Measurements from ENCODE around the gene CRTC3.

Gene CRTC3

GRCh38 chr15:90552929-90553211, 23.1 kb downstream of the CRTC3 start:
- no peak overlapping the region for H3K4ac ChIP-seq (ENCODE audit: low read length)
- H3K36me3 ChIP-seq (replicated peaks in 1 of 2; ENCODE audit: control insufficient read depth in 2 of 2, insufficient read depth in 2 of 2, low read length in 2 of 2) = peaks cover 0 to 5% of the 10 kb centered on the region in 2 donors
- H3K23ac ChIP-seq (ENCODE audit: low read depth, low read length, poor library complexity) = no peak overlapping the region
- H2AK5ac ChIP-seq (ENCODE audit: low read depth, low read length) = no peak overlapping the region
- H3K14ac ChIP-seq (ENCODE audit: low read length) = no peak overlapping the region
- peaks cover 0 to 2% of the 10 kb centered on the region in 2 donors for H3K9me3 ChIP-seq (replicated peaks in 1 of 2; ENCODE audit: control insufficient read depth in 2 of 2, insufficient read depth in 1 of 2, low read depth in 1 of 2, low read length in 2 of 2)
- no peak overlapping the region for H3K18ac ChIP-seq (ENCODE audit: low read length)
- no peak overlapping the region for H3K9ac ChIP-seq (ENCODE audit: low read depth, low read length, poor library complexity)
- no peak overlapping the region for H3K27ac ChIP-seq (replicated peaks; ENCODE audit: low read length)
- no CpG with 5 or more reads among the region's 1 CpG for WGBS, 2 donors (ENCODE audit: extremely low coverage in 2 of 2, insufficient read length in 2 of 2, insufficient replicate concordance in 1 of 2)
- H2BK12ac ChIP-seq (ENCODE audit: low read length) = no peak overlapping the region
- H3K4me1 ChIP-seq (ENCODE audit: control insufficient read depth in 2 of 2, insufficient read depth in 1 of 2, low read depth in 1 of 2, low read length in 2 of 2) = peaks cover 3 to 8% of the 10 kb centered on the region in 2 donors
- H3K27me3 ChIP-seq (ENCODE audit: control insufficient read depth in 3 of 3, insufficient read depth in 3 of 3, low read depth in 1 of 3, low read length in 3 of 3) = no peaks in the 10 kb centered on the region
- no peak overlapping the region for H3K4me2 ChIP-seq (ENCODE audit: insufficient read depth, low read length, poor library complexity, severe bottlenecking)
- H3K4me3 ChIP-seq (ENCODE audit: low read length in 2 of 2) = no peak overlapping the region
- no peak overlapping the region for H2BK15ac ChIP-seq (ENCODE audit: low read length)
- H2BK120ac ChIP-seq (ENCODE audit: low read depth, low read length) = no peak overlapping the region
- no peak for DNase-seq (ENCODE audit: low spot score)
- no peak overlapping the region for H4K91ac ChIP-seq (ENCODE audit: low read depth, low read length, poor library complexity)
- H3K79me1 ChIP-seq (ENCODE audit: low read depth, low read length) = no peaks in the 10 kb centered on the region
- H2BK5ac ChIP-seq (ENCODE audit: low read length) = no peak overlapping the region
- H2AFZ ChIP-seq (ENCODE audit: low read length) = no peak overlapping the region
- no peak overlapping the region for H4K8ac ChIP-seq (ENCODE audit: low read depth, low read length)

DNA sequence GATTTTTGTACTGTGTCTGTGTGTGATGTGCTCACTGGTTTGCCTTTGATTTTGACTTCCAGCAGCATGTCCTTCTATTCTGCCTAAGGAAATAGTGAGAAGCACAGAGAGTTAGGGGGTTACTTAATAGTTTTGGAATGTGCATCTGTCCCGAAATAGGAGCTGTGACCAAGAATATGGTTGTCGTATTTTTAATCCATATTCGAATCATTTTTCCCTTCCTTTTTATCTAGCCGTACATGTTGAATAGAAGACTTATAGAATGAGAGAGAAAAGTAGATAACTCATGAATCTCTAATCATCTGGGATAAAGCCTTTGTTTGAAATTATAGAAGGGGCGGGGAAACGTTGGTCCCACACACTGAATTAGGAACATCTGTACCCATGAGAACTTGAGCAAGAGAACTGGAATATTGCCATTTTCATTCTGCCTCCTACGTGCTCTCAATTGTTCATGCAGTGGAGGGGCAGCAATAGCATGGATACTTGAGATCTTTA, 23.6 kb downstream of the CRTC3 start:
- Histone ChIP-seq H3K36me3 (replicated peaks in 1 of 2; ENCODE audit: control insufficient read depth in 2 of 2, insufficient read depth in 2 of 2, low read length in 2 of 2) (peaks cover 0 to 5% of the 10 kb centered on the region in 2 donors), H2AK5ac (ENCODE audit: low read depth, low read length) (no peak overlapping the region), H4K91ac (ENCODE audit: low read depth, low read length, poor library complexity) (no peak overlapping the region), H3K14ac (ENCODE audit: low read length) (no peak overlapping the region), H3K23ac (ENCODE audit: low read depth, low read length, poor library complexity) (no peak overlapping the region), H2AFZ (ENCODE audit: low read length) (no peak overlapping the region), H3K9me3 (replicated peaks in 1 of 2; ENCODE audit: control insufficient read depth in 2 of 2, insufficient read depth in 1 of 2, low read depth in 1 of 2, low read length in 2 of 2) (peaks cover 0 to 2% of the 10 kb centered on the region in 2 donors), H3K18ac (ENCODE audit: low read length) (no peak overlapping the region), H2BK12ac (ENCODE audit: low read length) (no peak overlapping the region), H3K9ac (ENCODE audit: low read depth, low read length, poor library complexity) (no peak overlapping the region), H2BK120ac (ENCODE audit: low read depth, low read length) (no peak overlapping the region), H3K4ac (ENCODE audit: low read length) (no peak overlapping the region), H2BK5ac (ENCODE audit: low read length) (no peak overlapping the region), H3K27ac (replicated peaks; ENCODE audit: low read length) (no peak overlapping the region), H2BK15ac (ENCODE audit: low read length) (no peak overlapping the region), H4K8ac (ENCODE audit: low read depth, low read length) (no peak overlapping the region), H3K79me1 (ENCODE audit: low read depth, low read length) (no peaks in the 10 kb centered on the region), H3K27me3 (ENCODE audit: control insufficient read depth in 3 of 3, insufficient read depth in 3 of 3, low read depth in 1 of 3, low read length in 3 of 3) (no peaks in the 10 kb centered on the region), H3K4me3 (ENCODE audit: low read length in 2 of 2) (no peak overlapping the region), H3K4me2 (ENCODE audit: insufficient read depth, low read length, poor library complexity, severe bottlenecking) (no peak overlapping the region), H3K4me1 (ENCODE audit: control insufficient read depth in 2 of 2, insufficient read depth in 1 of 2, low read depth in 1 of 2, low read length in 2 of 2) (peaks cover 3 to 8% of the 10 kb centered on the region in 2 donors)
- DNase-seq (ENCODE audit: low spot score) = no peak
- no CpG with 5 or more reads among the region's 7 CpGs for WGBS, 2 donors (ENCODE audit: extremely low coverage in 2 of 2, insufficient read length in 2 of 2, insufficient replicate concordance in 1 of 2)

GRCh38 chr15:90557186-90558084, 27.7 kb downstream of the CRTC3 start:
- peak overlapping the region; percentile 49 for H2BK120ac ChIP-seq (ENCODE audit: low read depth, low read length)
- no peak overlapping the region for H2AK5ac ChIP-seq (ENCODE audit: low read depth, low read length)
- no peak overlapping the region for H2AFZ ChIP-seq (ENCODE audit: low read length)
- no peak overlapping the region for H2BK12ac ChIP-seq (ENCODE audit: low read length)
- no peak overlapping the region for H3K14ac ChIP-seq (ENCODE audit: low read length)
- H3K23ac ChIP-seq (ENCODE audit: low read depth, low read length, poor library complexity) = peak overlapping the region; percentile 3
- H3K4me2 ChIP-seq (ENCODE audit: insufficient read depth, low read length, poor library complexity, severe bottlenecking) = no peak overlapping the region
- H3K18ac ChIP-seq (ENCODE audit: low read length) = peak overlapping the region; percentile 24
- no peaks in the 10 kb centered on the region for H3K36me3 ChIP-seq (replicated peaks in 1 of 2; ENCODE audit: control insufficient read depth in 2 of 2, insufficient read depth in 2 of 2, low read length in 2 of 2)
- H2BK15ac ChIP-seq (ENCODE audit: low read length) = no peak overlapping the region
- peaks cover 0 to 2% of the 10 kb centered on the region in 2 donors for H3K9me3 ChIP-seq (replicated peaks in 1 of 2; ENCODE audit: control insufficient read depth in 2 of 2, insufficient read depth in 1 of 2, low read depth in 1 of 2, low read length in 2 of 2)
- DNase-seq (ENCODE audit: low spot score) = no peak
- H3K4me1 ChIP-seq (ENCODE audit: control insufficient read depth in 2 of 2, insufficient read depth in 1 of 2, low read depth in 1 of 2, low read length in 2 of 2) = peaks cover 11 to 18% of the 10 kb centered on the region in 2 donors
- no peak overlapping the region for H3K4me3 ChIP-seq (ENCODE audit: low read length in 2 of 2)
- H3K4ac ChIP-seq (ENCODE audit: low read length) = no peak overlapping the region
- no peak overlapping the region for H3K9ac ChIP-seq (ENCODE audit: low read depth, low read length, poor library complexity)
- H2BK5ac ChIP-seq (ENCODE audit: low read length) = peak overlapping the region; percentile 26
- no peak overlapping the region for H3K27ac ChIP-seq (replicated peaks; ENCODE audit: low read length)
- H3K79me1 ChIP-seq (ENCODE audit: low read depth, low read length) = no peaks in the 10 kb centered on the region
- H4K91ac ChIP-seq (ENCODE audit: low read depth, low read length, poor library complexity) = no peak overlapping the region
- WGBS, 2 donors (ENCODE audit: extremely low coverage in 2 of 2, insufficient read length in 2 of 2, insufficient replicate concordance in 1 of 2) = no CpG with 5 or more reads among the region's 12 CpGs
- no peak overlapping the region for H4K8ac ChIP-seq (ENCODE audit: low read depth, low read length)
- no peaks in the 10 kb centered on the region for H3K27me3 ChIP-seq (ENCODE audit: control insufficient read depth in 3 of 3, insufficient read depth in 3 of 3, low read depth in 1 of 3, low read length in 3 of 3)

- DNase-seq (ENCODE audit: low spot score) = no peak
Observed at GRCh38 chr15:90558171-90558573, 28.4 kb downstream of the CRTC3 start.

More at GRCh38 chr15:90558171-90558573, 28.4 kb downstream of the CRTC3 start:
- Histone ChIP-seq H3K4me1 (ENCODE audit: control insufficient read depth in 2 of 2, insufficient read depth in 1 of 2, low read depth in 1 of 2, low read length in 2 of 2) (peaks cover 14 to 18% of the 10 kb centered on the region in 2 donors), H3K4me2 (ENCODE audit: insufficient read depth, low read length, poor library complexity, severe bottlenecking) (no peak overlapping the region), H3K23ac (ENCODE audit: low read depth, low read length, poor library complexity) (no peak overlapping the region), H2AK5ac (ENCODE audit: low read depth, low read length) (no peak overlapping the region), H3K4ac (ENCODE audit: low read length) (no peak overlapping the region), H3K9ac (ENCODE audit: low read depth, low read length, poor library complexity) (no peak overlapping the region), H2AFZ (ENCODE audit: low read length) (no peak overlapping the region), H2BK5ac (ENCODE audit: low read length) (no peak overlapping the region), H3K9me3 (replicated peaks in 1 of 2; ENCODE audit: control insufficient read depth in 2 of 2, insufficient read depth in 1 of 2, low read depth in 1 of 2, low read length in 2 of 2) (peaks cover 0 to 2% of the 10 kb centered on the region in 2 donors), H3K4me3 (ENCODE audit: low read length in 2 of 2) (no peak overlapping the region), H2BK12ac (ENCODE audit: low read length) (no peak overlapping the region), H2BK120ac (ENCODE audit: low read depth, low read length) (no peak overlapping the region), H3K27me3 (ENCODE audit: control insufficient read depth in 3 of 3, insufficient read depth in 3 of 3, low read depth in 1 of 3, low read length in 3 of 3) (no peaks in the 10 kb centered on the region), H2BK15ac (ENCODE audit: low read length) (no peak overlapping the region), H4K8ac (ENCODE audit: low read depth, low read length) (no peak overlapping the region), H3K27ac (replicated peaks; ENCODE audit: low read length) (no peak overlapping the region), H3K14ac (ENCODE audit: low read length) (no peak overlapping the region), H3K36me3 (replicated peaks in 1 of 2; ENCODE audit: control insufficient read depth in 2 of 2, insufficient read depth in 2 of 2, low read length in 2 of 2) (no peaks in the 10 kb centered on the region), H3K18ac (ENCODE audit: low read length) (no peak overlapping the region), H4K91ac (ENCODE audit: low read depth, low read length, poor library complexity) (no peak overlapping the region), H3K79me1 (ENCODE audit: low read depth, low read length) (no peaks in the 10 kb centered on the region)
- WGBS, 2 donors (ENCODE audit: extremely low coverage in 2 of 2, insufficient read length in 2 of 2, insufficient replicate concordance in 1 of 2) = no CpG with 5 or more reads among the region's 4 CpGs
